CD4-positive, CD25-positive, alpha-beta regulatory T cell (primary cell): Measurements from ENCODE around the gene DCK. TPM values are rescaled to one million over a fixed set of nuclear protein-coding genes. Genes with fewer than 3 reads are reported as not detected.
"Not testable (repeated sequence)": the region's sequence is repeated elsewhere in the genome, so short reads cannot be mapped to it uniquely, and the experiment has no call there.

Experiments
- ATAC-seq, 2 donors: fragments of 150-1000 bp; cut with Tn5 transposase; one replicate each; pipeline ENCODE4 v1.10.0; 2021; ENCODE audit warnings: low read depth in 2 of 2, moderate number of reproducible peaks in 2 of 2, moderate library complexity in 1 of 2
- DNase-seq, 3 donors: peaks; one replicate each; pipeline versions ENCODE4 v3.0.0 to v3.0.0-alpha.2; 2012 to 2022; ENCODE audit warnings: mixed read lengths in 1 of 3
- H3K27ac ChIP-seq: one replicate; pipeline ENCODE4 v1.7.0; 2013; ENCODE audit warnings: mild to moderate bottlenecking, low read length; ENCODE audit not compliant: insufficient read depth, poor library complexity, severe bottlenecking
- H3K27me3 ChIP-seq: one replicate; pipeline ENCODE4 v1.7.0; 2013; ENCODE audit warnings: low read length; ENCODE audit not compliant: control insufficient read depth, insufficient read depth
- H3K36me3 ChIP-seq: one replicate; pipeline ENCODE4 v1.7.0; 2013; ENCODE audit warnings: mild to moderate bottlenecking, low read length, moderate library complexity; ENCODE audit not compliant: control insufficient read depth, insufficient read depth
- H3K4me1 ChIP-seq: 2 replicates; pipeline ENCODE4 v1.7.0; 2013; ENCODE audit warnings: mild to moderate bottlenecking, low read length; ENCODE audit not compliant: insufficient read depth, control insufficient read depth, poor library complexity, severe bottlenecking
- H3K4me3 ChIP-seq: one replicate; pipeline ENCODE4 v1.7.0; 2013; ENCODE audit warnings: low read depth, mild to moderate bottlenecking, low read length, moderate library complexity
- H3K9me3 ChIP-seq, 2 experiments: 1 replicate in 1 of 2; 2 replicates in 1 of 2; pipeline ENCODE4 v1.7.0; 2013; ENCODE audit warnings: low read length in 2 of 2, mild to moderate bottlenecking in 1 of 2, moderate library complexity in 1 of 2; ENCODE audit not compliant: control insufficient read depth in 2 of 2
- H3K27ac Mint-ChIP-seq, 3 donors: one replicate each; pipeline ENCODE4 v1.8.0; 2020 to 2022; ENCODE audit warnings: mild to moderate bottlenecking in 3 of 3, mixed read lengths in 3 of 3, moderate library complexity in 2 of 3
- H3K27me3 Mint-ChIP-seq: one replicate; pipeline ENCODE4 v1.8.0; 2022; ENCODE audit warnings: mild to moderate bottlenecking, mixed read lengths
- H3K36me3 Mint-ChIP-seq: one replicate; pipeline ENCODE4 v1.8.0; 2020; ENCODE audit warnings: mixed read lengths
- H3K4me1 Mint-ChIP-seq, 4 donors: one replicate each; pipeline ENCODE4 v1.8.0; 2020 to 2022; ENCODE audit warnings: mixed read lengths in 4 of 4, mild to moderate bottlenecking in 1 of 4
- H3K4me3 Mint-ChIP-seq, 4 donors: one replicate each; pipeline ENCODE4 v1.8.0; 2020 to 2022; ENCODE audit warnings: mild to moderate bottlenecking in 4 of 4, mixed read lengths in 4 of 4, moderate library complexity in 3 of 4
- H3K9me3 Mint-ChIP-seq, 7 donors: one replicate each; pipeline ENCODE4 v1.8.0; 2020 to 2022; ENCODE audit warnings: mixed read lengths in 7 of 7, mild to moderate bottlenecking in 3 of 7, moderate library complexity in 2 of 7
- polyA plus RNA-seq, 4 donors: library from polyadenylated mRNA; unstranded; fragments of 300-500 nt; fragmentation: Illumina TruSeq; gene quantifications; one replicate each; pipeline ENCODE4 v1.2.3, GENCODE V29; 2021
- total RNA-seq: library from RNA; stranded (reverse); gene quantifications from one replicate; pipeline ENCODE4 v1.2.3, GENCODE V29; 2022

The DCK gene
- total and polyA plus RNA-seq, 5 donors from 2014 or later, result 33.1 to 118 (median 114) TPM

GRCh38 chr4:71001363-71001762 is 7.9 kb downstream of the DCK start:
- not testable (repeated sequence) for H3K9me3 ChIP-seq, H3K27ac ChIP-seq, H3K27me3 Mint-ChIP-seq, ATAC-seq, H3K27me3 ChIP-seq, DNase-seq, H3K4me3 ChIP-seq
- Mint-ChIP-seq H3K4me1 (peaks cover 48 to 94% (median 78%) of the 10 kb centered on the region in 4 donors), H3K9me3 (peaks cover 0 to 11% (median 0%) of the 10 kb centered on the region in 7 donors), H3K36me3 (peaks cover 57% of the 10 kb centered on the region), H3K27ac (peak overlapping the region in 2 of 3 donors; percentile 9 to 95), H3K4me3 (peak overlapping the region in 3 of 4 donors; percentile 48 to 71 (median 70))
- Histone ChIP-seq H3K36me3 (peaks cover 20% of the 10 kb centered on the region), H3K4me1 (peaks cover 45% of the 10 kb centered on the region)

- peaks cover 5% of the 10 kb centered on the region for H3K36me3 ChIP-seq
- peaks cover 45% of the 10 kb centered on the region for H3K4me1 ChIP-seq
- peak overlapping the region; percentile 65 for H3K27ac ChIP-seq
- no peaks in the 10 kb centered on the region for H3K27me3 Mint-ChIP-seq
- H3K4me3 Mint-ChIP-seq, result peak overlapping the region; percentile 33 to 73 (median 70)
- peaks cover 41 to 94% (median 75%) of the 10 kb centered on the region in 4 donors for H3K4me1 Mint-ChIP-seq
- ATAC-seq (peak; percentile 49 to 52), DNase-seq (peak; percentile 11 to 44 (median 33))
- H3K4me3 ChIP-seq, result no peak overlapping the region
- no peaks in the 10 kb centered on the region for H3K27me3 ChIP-seq
- H3K9me3 ChIP-seq, result no peaks in the 10 kb centered on the region
- peaks cover 43% of the 10 kb centered on the region for H3K36me3 Mint-ChIP-seq
- H3K9me3 Mint-ChIP-seq, result peaks cover 0 to 11% (median 0%) of the 10 kb centered on the region in 7 donors
- H3K27ac Mint-ChIP-seq, result peak overlapping the region; percentile 76 to 95 (median 78)
These were observed 10.9 kb downstream of the DCK start for GRCh38 chr4:71004281-71004851.

- H3K27ac ChIP-seq, result peak overlapping the region; percentile 65
- H3K36me3 ChIP-seq, H3K9me3 Mint-ChIP-seq, H3K9me3 ChIP-seq, H3K4me3 ChIP-seq, H3K27me3 Mint-ChIP-seq, H3K27me3 ChIP-seq, ATAC-seq, DNase-seq: not testable (repeated sequence)
- peaks cover 51% of the 10 kb centered on the region for H3K4me1 ChIP-seq
- Mint-ChIP-seq H3K36me3 (peaks cover 37% of the 10 kb centered on the region), H3K4me1 (peaks cover 45 to 94% (median 74%) of the 10 kb centered on the region in 4 donors), H3K4me3 (peak overlapping the region; percentile 33 to 71 (median 54)), H3K27ac (peak overlapping the region in 2 of 3 donors; percentile 78 to 95)
These were observed 11.6 kb downstream of the DCK start for GRCh38 chr4:71005025-71005424.

- Histone ChIP-seq H3K27me3 (no peaks in the 10 kb centered on the region), H3K4me1 (peaks cover 53% of the 10 kb centered on the region), H3K4me3 (peak overlapping the region; percentile 60), H3K36me3 (peaks cover 2% of the 10 kb centered on the region), H3K9me3 (no peaks in the 10 kb centered on the region), H3K27ac (peak overlapping the region; percentile 55)
- DNase-seq, result peak in 1 of 3 donors; percentile 34
- H3K27me3 Mint-ChIP-seq, result no peaks in the 10 kb centered on the region
- peak overlapping the region; percentile 5 to 72 (median 36) for H3K4me3 Mint-ChIP-seq
- H3K9me3 Mint-ChIP-seq, result peaks cover 0 to 5% (median 0%) of the 10 kb centered on the region in 7 donors
- H3K27ac Mint-ChIP-seq, result peak overlapping the region; percentile 78 to 90 (median 81)
- H3K36me3 Mint-ChIP-seq, result peaks cover 23% of the 10 kb centered on the region
- ATAC-seq, result peak; percentile 35 to 47
- peaks cover 40 to 86% (median 65%) of the 10 kb centered on the region in 4 donors for H3K4me1 Mint-ChIP-seq
These were observed 12.9 kb downstream of the DCK start for GRCh38 chr4:71006203-71006907.

GRCh38 chr4:71008196-71008595 is 14.7 kb downstream of the DCK start:
- no peak overlapping the region for H3K4me3 ChIP-seq
- Mint-ChIP-seq H3K4me3 (no peak overlapping the region), H3K27me3 (no peaks in the 10 kb centered on the region), H3K36me3 (peaks cover 15% of the 10 kb centered on the region), H3K4me1 (peaks cover 22 to 77% (median 49%) of the 10 kb centered on the region in 4 donors), H3K9me3 (no peaks in the 10 kb centered on the region), H3K27ac (peak overlapping the region in 2 of 3 donors; percentile 32 to 57)
- peaks cover 52% of the 10 kb centered on the region for H3K4me1 ChIP-seq
- DNase-seq (no peak), ATAC-seq (no peak)
- peak overlapping the region; percentile 35 for H3K27ac ChIP-seq
- H3K9me3 ChIP-seq, result no peaks in the 10 kb centered on the region
- no peaks in the 10 kb centered on the region for H3K27me3 ChIP-seq
- H3K36me3 ChIP-seq, result peaks cover 6% of the 10 kb centered on the region

- H3K4me3 ChIP-seq, result peak overlapping the region; percentile 1
- no peaks in the 10 kb centered on the region for H3K27me3 ChIP-seq
- no peak for ATAC-seq
- H3K4me3 Mint-ChIP-seq, result no peak overlapping the region
- H3K4me1 ChIP-seq, result peaks cover 43% of the 10 kb centered on the region
- no peaks in the 10 kb centered on the region for H3K9me3 Mint-ChIP-seq
- H3K4me1 Mint-ChIP-seq, result peaks cover 16 to 76% (median 42%) of the 10 kb centered on the region in 4 donors
- H3K36me3 ChIP-seq, result peaks cover 6% of the 10 kb centered on the region
- H3K27me3 Mint-ChIP-seq, result no peaks in the 10 kb centered on the region
- H3K36me3 Mint-ChIP-seq, result peaks cover 16% of the 10 kb centered on the region
- no peaks in the 10 kb centered on the region for H3K9me3 ChIP-seq
- DNase-seq, result no peak
- peak overlapping the region; percentile 35 for H3K27ac ChIP-seq
- H3K27ac Mint-ChIP-seq, result peak overlapping the region in 2 of 3 donors; percentile 20 to 85
These were observed 15.6 kb downstream of the DCK start for GRCh38 chr4:71009086-71009485.

- Mint-ChIP-seq H3K4me3 (peak overlapping the region in 3 of 4 donors; percentile 14 to 83 (median 21)), H3K4me1 (peaks cover 16 to 75% (median 35%) of the 10 kb centered on the region in 4 donors), H3K27ac (peak overlapping the region; percentile 20 to 85 (median 57)), H3K9me3 (no peaks in the 10 kb centered on the region), H3K36me3 (peaks cover 21% of the 10 kb centered on the region), H3K27me3 (no peaks in the 10 kb centered on the region)
- Histone ChIP-seq H3K4me3 (peak overlapping the region; percentile 13), H3K27me3 (no peaks in the 10 kb centered on the region), H3K4me1 (peaks cover 34% of the 10 kb centered on the region), H3K36me3 (peaks cover 6% of the 10 kb centered on the region), H3K9me3 (no peaks in the 10 kb centered on the region), H3K27ac (peak overlapping the region; percentile 17)
- DNase-seq, result peak in 2 of 3 donors; percentile 54 to 72
- peak; percentile 70 to 73 for ATAC-seq
These were observed 16.6 kb downstream of the DCK start for GRCh38 chr4:71009890-71010588.
